ENCODE measurements around the gene DDX24.

Gene DDX24

DNA sequence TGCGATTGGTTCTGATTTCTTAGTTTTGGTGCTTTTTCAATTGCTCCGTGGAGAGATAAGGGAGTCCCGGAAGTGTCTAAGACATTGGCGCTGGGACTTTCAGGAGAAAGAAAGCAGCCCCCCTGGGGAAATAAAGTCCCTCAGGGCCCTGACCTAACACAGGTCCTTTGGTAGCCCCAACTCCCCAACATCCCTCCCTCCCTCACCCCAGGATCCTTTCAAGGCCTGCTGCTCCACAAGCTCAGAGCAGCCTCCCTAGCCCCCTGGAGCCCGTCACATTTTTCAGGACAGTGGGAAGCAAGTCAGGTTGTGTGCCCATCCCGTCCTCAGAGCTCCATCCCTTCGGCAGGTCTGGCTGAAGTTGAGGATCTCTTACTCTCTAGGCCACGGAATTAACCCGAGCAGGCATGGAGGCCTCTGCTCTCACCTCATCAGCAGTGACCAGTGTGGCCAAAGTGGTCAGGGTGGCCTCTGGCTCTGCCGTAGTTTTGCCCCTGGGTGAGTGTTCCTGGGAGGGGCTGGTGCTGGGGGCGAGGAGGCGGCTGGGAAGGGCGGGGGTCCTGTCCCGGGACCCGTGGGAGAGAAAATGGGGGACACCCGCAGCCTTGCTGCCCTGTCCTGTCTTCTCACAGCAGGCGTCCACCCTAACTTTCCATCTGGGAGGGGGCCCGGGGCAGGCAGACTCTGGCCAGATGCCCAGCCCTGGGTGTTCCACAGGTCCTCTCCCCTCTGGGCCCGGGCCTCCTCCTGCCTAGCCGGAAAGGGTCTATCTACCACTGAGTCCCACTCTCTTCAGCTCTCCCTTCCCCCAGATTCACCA lies 30.5 kb upstream of the DDX24 start:
- no peak overlapping the region for H3K4me3 ChIP-seq
- H3K9ac ChIP-seq (ENCODE audit: insufficient read length), result no peak overlapping the region
- DNase-seq (ENCODE audit: low read depth, low spot score), result no peak

GRCh38 chr14:94110552-94111181 lies 29.7 kb upstream of the DDX24 start, which contains the start of gene IFI27:
TSS of gene IFI27 (plus strand) at chr14:94110736.
- TF ChIP-seq FOXP2 (optimal IDR thresholded peaks at IDR 0.05; ENCODE audit: control extremely low read depth, extremely low read length, insufficient read depth) (no peak), POLR2AphosphoS5 (IDR thresholded peaks at IDR 0.05; ENCODE audit: borderline replicate concordance, low read depth, low read length) (no peak), EZH2 (IDR thresholded peaks at IDR 0.05) (no peak)
- Histone ChIP-seq H3K4me3 (no peak within 1 kb of the TSS), H3K27ac (no peak within 1 kb of the TSS)

More for the DNA sequence above, 30.5 kb upstream of the DDX24 start:
- Histone ChIP-seq H3K27ac (no peak overlapping the region), H3K36me3 (ENCODE audit: insufficient read depth, low read length) (no peaks in the 10 kb centered on the region), H3K9me3 (ENCODE audit: low read depth, low read length) (no peaks in the 10 kb centered on the region)
- TF ChIP-seq FOXP2 (optimal IDR thresholded peaks at IDR 0.05; ENCODE audit: control extremely low read depth, extremely low read length, insufficient read depth), result no peak
- TF ChIP-seq EZH2 (IDR thresholded peaks at IDR 0.05), result no peak
- no peak for TF ChIP-seq POLR2AphosphoS5 (IDR thresholded peaks at IDR 0.05; ENCODE audit: borderline replicate concordance, low read depth, low read length)

DNA sequence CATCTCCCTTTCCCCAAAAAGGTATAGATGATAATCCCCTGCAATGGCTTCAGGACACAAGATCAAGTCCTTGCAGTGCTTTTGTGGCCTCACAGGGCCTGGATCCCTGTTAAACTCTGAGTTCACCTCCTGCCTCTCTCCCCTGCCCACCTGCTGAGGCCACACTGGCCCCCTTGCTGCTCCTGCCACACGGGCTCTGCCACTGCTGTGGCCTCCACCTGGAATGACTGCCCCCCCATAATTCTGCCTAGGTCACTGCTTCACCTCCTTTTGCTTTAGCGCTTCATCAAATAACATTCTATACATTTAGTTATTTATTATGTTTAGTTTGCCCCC lies 28.9 kb upstream of the DDX24 start:
- no peak for DNase-seq (ENCODE audit: low read depth, low spot score)
- H3K9me3 ChIP-seq (ENCODE audit: low read depth, low read length), result no peaks in the 10 kb centered on the region
- H3K36me3 ChIP-seq (ENCODE audit: insufficient read depth, low read length), result no peaks in the 10 kb centered on the region
- H3K4me3 ChIP-seq, result no peak overlapping the region
- TF ChIP-seq POLR2AphosphoS5 (IDR thresholded peaks at IDR 0.05; ENCODE audit: borderline replicate concordance, low read depth, low read length) (no peak), EZH2 (IDR thresholded peaks at IDR 0.05) (no peak), FOXP2 (optimal IDR thresholded peaks at IDR 0.05; ENCODE audit: control extremely low read depth, extremely low read length, insufficient read depth) (no peak)
- no peak overlapping the region for H3K27ac ChIP-seq
- no peak overlapping the region for H3K9ac ChIP-seq (ENCODE audit: insufficient read length)

More at GRCh38 chr14:94110552-94111181, 29.7 kb upstream of the DDX24 start, which contains the start of gene IFI27:
- H3K9me3 ChIP-seq (ENCODE audit: low read depth, low read length), result no peaks in the 10 kb centered on the region
- no peak within 1 kb of the TSS for H3K9ac ChIP-seq (ENCODE audit: insufficient read length)
- DNase-seq (ENCODE audit: low read depth, low spot score), result no peak
- no peaks in the 10 kb centered on the region for H3K36me3 ChIP-seq (ENCODE audit: insufficient read depth, low read length)

DNA sequence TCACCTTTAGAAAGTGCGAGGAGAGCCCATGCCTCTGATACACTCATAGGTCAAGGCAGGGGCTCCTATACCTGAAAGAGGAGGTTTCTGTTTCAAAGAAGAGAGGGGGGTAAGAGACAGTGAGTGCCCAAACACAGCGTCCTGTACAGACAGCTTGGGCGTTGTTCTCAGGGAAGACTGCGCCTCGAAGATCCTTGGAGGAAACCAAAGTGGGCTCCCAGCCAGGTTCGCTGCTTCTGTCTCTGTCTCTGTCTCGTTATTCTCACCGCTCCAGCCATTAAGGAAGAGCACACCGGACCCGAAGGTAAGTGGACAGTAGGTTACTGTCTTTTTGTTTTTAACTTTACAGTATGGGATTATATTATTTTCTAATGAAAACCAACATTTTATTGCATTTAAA lies 23.7 kb upstream of the DDX24 start:
- DNase-seq (ENCODE audit: low read depth, low spot score), result no peak
- TF ChIP-seq EZH2 (IDR thresholded peaks at IDR 0.05) (no peak), POLR2AphosphoS5 (IDR thresholded peaks at IDR 0.05; ENCODE audit: borderline replicate concordance, low read depth, low read length) (no peak), FOXP2 (optimal IDR thresholded peaks at IDR 0.05; ENCODE audit: control extremely low read depth, extremely low read length, insufficient read depth) (no peak)
- Histone ChIP-seq H3K4me3 (no peak overlapping the region), H3K9ac (ENCODE audit: insufficient read length) (no peak overlapping the region), H3K27ac (no peak overlapping the region), H3K9me3 (ENCODE audit: low read depth, low read length) (no peaks in the 10 kb centered on the region), H3K36me3 (ENCODE audit: insufficient read depth, low read length) (no peaks in the 10 kb centered on the region)

- TF ChIP-seq EZH2 (IDR thresholded peaks at IDR 0.05) (no peak), POLR2AphosphoS5 (IDR thresholded peaks at IDR 0.05; ENCODE audit: borderline replicate concordance, low read depth, low read length) (no peak), FOXP2 (optimal IDR thresholded peaks at IDR 0.05; ENCODE audit: control extremely low read depth, extremely low read length, insufficient read depth) (no peak)
- DNase-seq (ENCODE audit: low read depth, low spot score), result no peak
- Histone ChIP-seq H3K4me3 (no peak overlapping the region), H3K36me3 (ENCODE audit: insufficient read depth, low read length) (no peaks in the 10 kb centered on the region), H3K9ac (ENCODE audit: insufficient read length) (no peak overlapping the region), H3K27ac (no peak overlapping the region), H3K9me3 (ENCODE audit: low read depth, low read length) (no peaks in the 10 kb centered on the region)
Observed at GRCh38 chr14:94103554-94104150, 22.6 kb upstream of the DDX24 start.

DNA sequence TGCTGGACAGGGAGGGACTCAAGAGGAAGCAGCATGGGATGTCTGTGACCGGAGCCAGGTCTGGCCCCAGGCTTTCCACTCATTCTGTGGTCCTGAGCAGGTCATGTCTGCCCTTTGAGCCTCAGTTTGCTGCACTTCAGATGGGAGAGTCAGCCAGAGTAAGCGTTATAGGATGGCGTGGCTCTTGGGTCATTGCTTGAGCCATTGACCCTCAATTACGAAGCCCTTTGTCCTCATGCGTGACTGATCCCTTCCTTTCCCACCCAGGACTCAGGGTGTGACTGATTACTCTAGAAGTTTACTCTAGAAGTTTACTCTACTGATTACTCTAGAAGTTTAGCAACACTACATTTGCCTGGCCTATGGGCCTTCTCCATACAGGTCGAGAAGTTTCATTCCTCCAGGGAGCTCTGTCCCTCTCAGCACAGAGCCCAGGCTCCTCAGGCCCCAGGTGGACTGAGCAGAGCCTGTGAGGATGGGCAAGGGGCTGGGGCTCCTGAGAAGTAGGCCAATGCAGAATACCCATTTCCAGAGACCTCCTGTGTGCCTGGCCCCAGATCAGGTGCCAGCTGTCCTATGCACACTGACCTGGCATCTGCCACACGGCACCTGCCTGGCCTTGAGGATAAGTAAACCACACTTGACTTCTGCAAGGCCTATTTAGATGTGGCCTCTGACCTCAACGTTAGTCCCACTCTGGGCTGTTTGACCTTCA lies 21.9 kb upstream of the DDX24 start:
- no peaks in the 10 kb centered on the region for H3K9me3 ChIP-seq (ENCODE audit: low read depth, low read length)
- no peak for TF ChIP-seq FOXP2 (optimal IDR thresholded peaks at IDR 0.05; ENCODE audit: control extremely low read depth, extremely low read length, insufficient read depth)
- no peak for TF ChIP-seq EZH2 (IDR thresholded peaks at IDR 0.05)
- no peak for TF ChIP-seq POLR2AphosphoS5 (IDR thresholded peaks at IDR 0.05; ENCODE audit: borderline replicate concordance, low read depth, low read length)
- no peak for DNase-seq (ENCODE audit: low read depth, low spot score)

GRCh38 chr14:94101748-94102147 lies 20.7 kb upstream of the DDX24 start:
- DNase-seq (ENCODE audit: low read depth, low spot score), result no peak
- Histone ChIP-seq H3K27ac (no peak overlapping the region), H3K36me3 (ENCODE audit: insufficient read depth, low read length) (no peaks in the 10 kb centered on the region), H3K4me3 (no peak overlapping the region), H3K9ac (ENCODE audit: insufficient read length) (no peak overlapping the region), H3K9me3 (ENCODE audit: low read depth, low read length) (no peaks in the 10 kb centered on the region)
- TF ChIP-seq FOXP2 (optimal IDR thresholded peaks at IDR 0.05; ENCODE audit: control extremely low read depth, extremely low read length, insufficient read depth), result no peak

More for the DNA sequence above, 21.9 kb upstream of the DDX24 start:
- Histone ChIP-seq H3K9ac (ENCODE audit: insufficient read length) (no peak overlapping the region), H3K4me3 (no peak overlapping the region), H3K36me3 (ENCODE audit: insufficient read depth, low read length) (no peaks in the 10 kb centered on the region), H3K27ac (no peak overlapping the region)

- DNase-seq (ENCODE audit: low read depth, low spot score), result no peak
- H3K9me3 ChIP-seq (ENCODE audit: low read depth, low read length), result no peaks in the 10 kb centered on the region
- H3K9ac ChIP-seq (ENCODE audit: insufficient read length), result no peak overlapping the region
- H3K27ac ChIP-seq, result no peak overlapping the region
- TF ChIP-seq FOXP2 (optimal IDR thresholded peaks at IDR 0.05; ENCODE audit: control extremely low read depth, extremely low read length, insufficient read depth) (no peak), POLR2AphosphoS5 (IDR thresholded peaks at IDR 0.05; ENCODE audit: borderline replicate concordance, low read depth, low read length) (no peak), EZH2 (IDR thresholded peaks at IDR 0.05) (no peak)
- H3K4me3 ChIP-seq, result no peak overlapping the region
- H3K36me3 ChIP-seq (ENCODE audit: insufficient read depth, low read length), result no peaks in the 10 kb centered on the region
Observed at GRCh38 chr14:94100847-94101246, 19.8 kb upstream of the DDX24 start.

Measured in SK-N-MC (cell line).